Activated naive CD4-positive, alpha-beta T cell treated with anti-CD3 and anti-CD28 coated beads, Interleukin-2, amount 50 U/mL, for 16 hours (primary cell): Measurements from ENCODE around the gene EFCAB6.

Experiments
- DNase-seq: peaks from one replicate; pipeline ENCODE4 v3.0.0-alpha.2; 2020

The EFCAB6 gene

DNA sequence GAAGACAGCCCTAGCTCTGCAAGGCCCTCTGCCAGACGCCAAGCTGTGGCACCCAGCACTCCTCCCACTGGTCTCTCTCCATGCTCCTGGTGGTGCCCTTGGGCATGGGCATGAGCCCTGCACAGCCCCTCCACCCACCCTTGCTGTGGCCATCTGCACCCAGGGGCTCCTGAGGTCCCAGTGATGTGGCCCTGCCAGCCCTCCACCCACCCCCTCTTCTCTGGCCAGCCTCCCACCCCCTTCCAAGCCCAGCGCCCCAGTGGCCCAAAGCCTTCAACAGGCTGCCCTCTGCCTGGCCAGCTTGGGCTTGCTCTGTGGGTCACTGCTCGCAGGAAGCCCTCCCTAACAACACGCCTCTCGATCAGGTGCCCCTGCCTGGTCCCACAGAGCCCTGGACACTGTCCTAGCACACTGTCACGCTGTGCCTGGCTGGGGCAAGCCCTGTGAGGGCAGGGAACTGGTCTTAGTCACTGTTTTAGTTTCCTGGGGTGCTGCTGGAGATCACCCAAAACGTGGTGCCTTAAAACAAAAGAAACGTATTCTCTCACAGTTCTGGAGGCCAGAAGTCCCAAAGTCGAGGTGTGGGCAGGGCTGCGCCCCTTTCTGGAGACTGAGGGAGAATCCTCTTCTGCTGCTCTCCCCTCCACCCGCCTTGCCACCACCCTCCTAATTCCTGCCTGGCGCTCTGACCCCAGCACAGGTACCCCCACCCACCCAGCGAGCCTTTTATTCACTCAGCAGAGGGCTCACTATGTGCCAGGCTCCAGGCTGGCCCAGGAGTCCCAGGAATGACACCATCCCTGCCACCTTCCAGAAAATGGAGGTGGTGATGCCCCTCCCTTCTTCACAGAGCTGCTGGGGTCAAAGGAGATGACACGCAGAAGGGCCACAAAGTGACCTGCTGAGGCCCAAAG lies 35.5 kb upstream of the EFCAB6 start:
- DNase-seq: no peak

DNA sequence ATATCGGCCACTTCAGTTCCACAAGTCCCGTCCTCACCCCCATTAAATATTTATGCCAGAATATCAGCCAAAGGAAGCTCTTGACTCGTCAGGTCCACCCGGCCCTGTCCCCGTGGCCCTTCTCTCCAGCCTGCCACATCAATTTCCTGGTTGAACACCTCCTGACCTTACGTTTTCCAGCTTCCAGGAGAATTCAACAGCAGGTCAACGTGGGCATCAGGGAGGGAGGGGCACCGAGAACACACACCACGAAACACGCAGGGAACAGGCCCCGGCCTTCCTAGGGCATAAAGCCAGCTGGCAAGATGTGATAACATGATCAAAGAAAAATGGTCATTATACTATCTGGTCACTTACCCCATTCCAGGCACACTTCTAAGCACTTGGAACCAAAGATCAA lies 34.9 kb upstream of the EFCAB6 start:
- DNase-seq: no peak

DNA sequence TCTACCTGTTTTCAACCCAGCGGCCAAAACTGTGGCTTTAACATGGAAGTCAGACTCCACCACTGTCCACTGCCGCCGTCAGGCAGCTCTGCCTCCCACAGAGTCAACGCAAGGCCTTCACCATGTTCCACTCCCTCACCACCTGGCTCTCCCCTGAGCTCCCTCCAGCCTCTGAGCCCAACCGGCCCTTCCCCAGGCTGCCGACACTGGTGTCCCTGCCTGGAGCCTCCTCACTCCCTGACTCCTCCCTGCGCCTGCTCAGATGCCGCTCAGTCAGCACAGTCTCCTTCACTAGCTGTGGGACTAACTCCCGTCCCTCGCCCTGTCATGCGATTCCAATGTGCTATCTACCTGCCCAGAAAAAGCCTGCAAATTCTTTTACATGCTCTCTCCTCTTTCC lies 33.9 kb upstream of the EFCAB6 start:
- no peak for DNase-seq

DNA sequence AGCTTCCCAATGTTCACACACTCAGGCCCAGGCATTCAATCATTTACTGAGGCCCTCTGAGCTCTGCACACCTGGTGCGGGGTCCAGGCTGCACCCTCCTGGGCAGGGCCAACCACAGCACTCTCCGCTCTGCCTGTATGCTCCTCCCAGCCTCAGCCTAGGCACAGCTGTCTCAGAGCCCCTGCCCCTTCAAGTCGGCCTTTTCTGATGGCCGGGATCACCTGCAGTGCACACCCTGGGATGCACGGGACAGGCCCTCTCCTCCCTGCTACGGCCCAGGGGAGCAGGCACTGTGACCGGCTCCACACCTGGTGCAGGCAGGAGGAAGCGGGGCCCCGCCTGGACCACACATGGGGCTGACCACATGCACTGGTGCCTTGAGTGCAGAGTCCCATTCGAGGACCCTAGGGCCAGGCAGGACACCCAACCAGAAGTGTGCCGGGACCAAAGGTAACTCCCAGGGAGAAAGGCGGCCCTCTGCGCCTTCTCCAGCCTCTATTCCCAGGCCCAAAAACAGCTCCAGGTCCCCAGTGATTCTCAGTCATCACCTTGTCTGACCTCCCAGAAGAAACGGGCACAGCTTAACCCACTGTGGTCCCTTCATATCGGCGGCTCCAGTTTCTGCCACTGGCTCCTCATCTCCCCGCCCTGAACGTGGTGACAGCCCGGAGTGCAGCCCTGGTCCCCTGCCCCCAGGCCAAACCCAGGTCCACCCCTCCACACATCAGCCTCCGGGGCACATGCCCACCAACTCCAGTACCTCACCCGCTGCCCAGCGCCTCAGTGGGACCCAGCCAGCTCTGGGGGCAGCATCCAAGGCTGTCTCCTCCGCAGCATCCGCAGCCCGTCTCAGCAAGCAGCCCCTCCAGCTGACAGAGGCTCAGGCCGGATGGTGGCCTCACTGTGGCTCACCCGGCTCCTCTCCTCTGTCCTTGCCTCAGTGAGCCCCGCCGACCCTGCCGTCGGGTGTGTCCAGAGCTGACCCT lies 32.7 kb upstream of the EFCAB6 start:
- no peak for DNase-seq

DNA sequence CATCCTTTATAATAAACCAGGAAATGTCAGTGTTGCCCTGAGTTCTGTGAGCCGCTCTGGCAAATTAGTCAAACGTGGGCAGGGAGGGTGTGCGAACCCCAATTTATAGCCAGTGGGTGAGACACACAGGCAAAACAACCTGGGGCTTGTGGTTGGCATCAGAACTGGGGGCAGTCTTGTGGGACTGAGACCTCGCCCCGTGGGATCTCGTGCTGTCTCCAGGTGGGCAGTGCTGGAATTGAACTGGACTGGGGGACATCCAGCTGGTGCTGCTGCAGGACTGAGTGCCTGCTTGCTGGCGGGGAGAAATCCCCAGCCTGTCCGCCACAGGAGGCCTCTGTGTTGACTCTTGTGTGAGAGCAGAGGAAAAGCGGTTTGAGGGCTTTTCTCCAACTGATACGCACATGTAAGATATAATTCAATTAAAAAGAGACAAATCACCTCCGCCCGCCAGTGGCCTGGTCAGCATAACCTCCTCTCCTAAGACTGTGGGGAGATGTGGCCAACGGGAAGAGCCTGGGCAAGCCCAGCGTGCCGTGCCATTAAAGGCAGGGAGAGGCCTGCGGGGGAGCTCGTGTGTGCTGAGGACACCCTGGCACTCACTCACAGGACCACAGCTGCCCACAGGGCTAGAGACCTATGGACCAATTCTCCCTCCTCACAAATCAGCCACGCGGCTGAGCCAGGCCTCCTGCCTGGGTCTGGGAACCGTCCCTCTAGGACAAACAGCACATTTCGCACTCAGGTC lies 31.9 kb upstream of the EFCAB6 start:
- no peak for DNase-seq

DNA sequence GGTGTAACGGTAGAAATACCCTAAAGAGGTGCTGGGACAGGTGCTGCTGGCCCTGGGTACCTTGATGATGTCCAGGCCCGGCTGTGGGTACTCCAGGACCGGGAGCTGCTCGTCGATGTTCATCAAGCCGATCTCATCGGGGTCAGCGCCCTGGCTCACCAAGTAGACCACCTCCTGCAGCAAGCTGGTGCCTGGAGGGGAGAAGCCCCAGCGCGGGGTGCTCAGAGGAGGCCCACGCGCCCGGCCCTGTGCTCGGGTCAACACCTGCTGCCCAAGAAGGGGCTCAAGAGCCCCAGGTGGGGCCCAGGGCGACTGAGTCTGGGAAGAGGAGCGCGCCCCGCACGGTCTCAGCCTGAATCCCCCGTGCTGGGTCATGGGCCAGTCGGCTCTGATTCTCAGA lies 29.6 kb upstream of the EFCAB6 start:
- no peak for DNase-seq

DNA sequence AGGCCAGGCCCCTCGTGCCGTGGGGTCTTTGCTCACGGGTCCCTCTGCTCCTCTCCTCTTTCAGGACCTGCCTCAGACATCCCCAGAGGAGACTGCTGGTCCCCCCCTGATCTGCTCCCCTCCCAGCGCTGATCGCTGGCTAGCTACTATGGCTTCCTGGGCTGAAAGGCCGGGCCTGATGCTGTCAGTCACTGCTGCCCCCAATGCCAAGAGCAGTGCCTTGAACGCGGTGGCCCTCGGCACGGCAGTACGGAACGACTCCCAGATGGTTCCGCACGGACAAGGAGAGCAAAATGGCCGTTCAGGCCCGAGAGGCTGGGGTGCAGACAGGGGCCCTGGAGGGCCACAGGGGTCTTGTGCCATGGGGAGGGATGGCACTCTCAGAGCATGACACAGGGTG lies 28.7 kb upstream of the EFCAB6 start:
- DNase-seq: no peak

DNA sequence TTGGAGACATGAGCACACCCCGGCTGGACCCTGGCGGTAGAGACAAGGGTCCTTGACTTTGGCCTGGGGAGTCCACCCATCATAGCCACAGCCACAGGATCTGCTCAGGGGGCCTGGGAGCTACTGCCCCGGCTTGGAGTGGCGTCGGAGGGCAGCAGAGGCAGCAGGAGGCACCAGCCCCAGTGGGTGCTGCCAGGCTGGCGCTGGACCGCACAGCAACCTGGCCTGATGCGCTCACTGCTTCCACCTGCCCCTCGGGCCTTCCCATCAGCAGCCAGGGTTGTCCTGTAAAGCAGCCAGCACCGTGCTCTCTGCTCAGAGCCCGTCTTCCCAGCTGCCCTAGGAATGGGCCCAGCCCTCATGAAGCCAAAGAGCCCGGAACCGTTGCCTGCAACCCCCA lies 28.3 kb upstream of the EFCAB6 start:
- DNase-seq: no peak

DNA sequence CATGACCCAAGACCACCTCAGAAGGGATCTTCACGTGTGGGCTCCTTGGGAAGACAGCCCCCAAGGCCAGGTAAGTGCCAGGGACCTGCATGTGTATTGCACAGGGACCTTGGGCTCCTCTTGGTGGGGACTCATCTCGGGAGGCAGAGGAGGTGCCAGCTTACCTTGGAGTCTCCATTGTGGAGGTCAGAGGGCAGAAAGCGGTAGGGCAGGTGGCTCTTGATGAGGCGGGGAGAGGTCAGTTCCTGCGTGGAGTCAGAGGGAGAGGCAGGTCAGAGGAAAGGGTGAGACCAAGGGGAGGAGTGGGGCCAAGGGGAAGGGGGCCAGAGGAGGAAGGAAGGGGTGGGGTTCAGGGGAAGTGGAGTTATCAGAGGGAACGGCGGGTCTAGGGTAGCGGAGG lies 27.7 kb upstream of the EFCAB6 start:
- no peak for DNase-seq

DNA sequence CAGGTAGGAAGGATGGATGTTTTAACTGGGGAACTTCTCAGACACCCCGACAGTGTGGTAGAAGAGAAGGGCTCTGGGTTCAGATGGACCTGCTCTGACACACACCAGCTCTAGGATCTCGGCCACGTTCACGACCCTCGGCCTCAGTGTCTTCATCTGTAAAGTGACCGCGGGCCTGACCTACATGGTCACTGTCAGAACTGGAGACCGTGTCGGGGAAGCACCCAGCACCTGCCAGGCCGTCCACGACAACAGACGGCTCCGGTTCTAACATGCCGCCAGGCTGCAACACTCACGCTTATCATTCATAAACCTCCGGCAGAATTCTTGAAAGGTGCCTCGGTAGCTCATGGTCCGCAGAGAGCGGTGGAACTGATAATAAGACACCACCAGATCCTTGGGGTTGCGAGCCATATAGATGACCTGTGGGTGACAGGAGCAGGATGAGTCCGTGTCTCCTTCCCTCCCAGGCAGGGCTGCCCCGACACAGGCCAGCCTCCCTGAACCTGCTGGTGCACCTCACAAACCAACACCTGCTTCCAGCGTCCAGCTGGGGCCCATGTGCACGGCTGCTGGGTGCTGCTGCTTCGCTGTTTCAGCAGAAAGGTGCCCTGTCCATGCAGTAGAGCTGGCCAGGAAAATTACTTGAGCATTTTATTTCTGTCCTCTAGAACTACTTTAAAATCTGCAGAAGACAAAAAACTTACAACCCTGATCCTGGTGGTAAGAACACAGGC lies 26.6 kb upstream of the EFCAB6 start:
- DNase-seq: no peak

DNA sequence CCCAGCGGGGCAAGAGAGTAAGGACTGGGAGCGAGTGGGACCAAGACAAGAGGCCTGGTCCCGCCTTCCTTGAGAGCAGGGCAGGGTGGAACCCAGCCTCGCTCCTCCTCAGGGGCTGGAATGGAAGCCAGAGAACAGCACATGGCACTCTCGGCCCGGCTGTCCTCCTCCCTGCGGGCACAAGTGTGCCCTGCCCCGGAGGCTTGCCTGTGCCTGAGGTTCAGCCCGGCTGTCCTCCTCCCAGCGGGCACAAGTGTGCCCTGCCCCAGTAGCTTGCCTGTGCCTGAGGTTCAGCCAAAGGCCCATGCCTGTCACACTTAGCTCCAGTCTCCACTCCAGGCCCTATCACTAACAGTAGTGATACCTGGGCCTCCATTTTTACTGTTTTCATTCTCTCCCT lies 26.1 kb upstream of the EFCAB6 start:
- DNase-seq: no peak

DNA sequence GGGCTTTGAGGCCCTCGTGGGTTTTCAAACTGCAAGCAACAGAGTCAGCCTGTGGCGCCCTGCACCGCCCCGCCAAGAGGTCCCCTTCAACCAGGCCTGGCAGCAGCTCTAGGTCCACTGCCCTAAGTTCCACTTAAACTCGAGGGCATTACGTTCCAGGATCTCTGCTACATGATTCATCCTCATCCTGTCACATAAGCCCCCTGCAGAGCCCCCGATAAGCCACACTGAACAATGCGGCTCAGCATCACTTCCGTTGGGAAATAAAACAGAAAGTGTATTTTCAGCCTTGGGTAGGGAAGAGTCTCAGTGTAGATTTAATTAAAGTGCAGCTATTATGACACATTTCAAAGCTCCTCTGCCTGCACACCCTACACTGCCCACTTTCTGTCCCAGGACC lies 25.6 kb upstream of the EFCAB6 start:
- no peak for DNase-seq

DNA sequence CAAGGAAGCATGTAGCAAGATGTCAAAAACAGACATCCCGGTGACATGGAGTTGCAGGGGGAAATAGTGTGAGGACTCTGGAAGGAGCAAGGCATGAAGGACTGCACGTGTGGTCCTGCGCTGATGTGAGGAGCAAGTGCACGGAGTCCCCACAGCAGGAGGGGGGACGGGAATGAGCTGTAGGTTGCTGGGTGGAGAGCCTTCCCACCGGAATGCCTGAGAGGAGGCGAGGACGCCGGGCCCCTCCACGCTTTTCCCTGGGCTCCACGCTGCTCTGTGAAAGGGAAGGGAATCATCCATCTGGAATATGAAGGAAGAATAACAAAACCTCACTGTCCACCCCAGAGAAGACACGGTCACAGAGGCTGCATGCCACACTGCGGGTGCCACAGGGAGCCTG lies 23.6 kb upstream of the EFCAB6 start:
- no peak for DNase-seq

DNA sequence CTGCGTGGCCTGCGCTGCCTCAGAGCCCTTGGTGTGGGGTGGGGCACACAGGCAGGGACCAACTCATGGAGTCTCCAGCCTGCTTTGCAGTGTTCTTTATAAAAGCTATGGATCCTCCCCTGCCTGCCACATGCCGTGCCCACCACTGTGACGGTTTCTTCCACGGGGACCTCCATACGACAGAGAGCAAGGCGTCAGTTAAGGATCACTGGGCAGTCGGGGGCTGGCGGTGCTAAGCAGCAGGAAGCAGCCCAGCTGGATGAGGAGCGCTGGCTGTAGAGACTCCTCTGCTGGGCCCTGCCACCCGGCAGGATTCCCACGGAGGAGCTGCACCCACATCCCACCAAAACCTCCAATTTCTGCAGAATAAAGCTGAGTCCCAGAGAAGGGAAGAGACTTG lies 23.1 kb upstream of the EFCAB6 start:
- DNase-seq: no peak

DNA sequence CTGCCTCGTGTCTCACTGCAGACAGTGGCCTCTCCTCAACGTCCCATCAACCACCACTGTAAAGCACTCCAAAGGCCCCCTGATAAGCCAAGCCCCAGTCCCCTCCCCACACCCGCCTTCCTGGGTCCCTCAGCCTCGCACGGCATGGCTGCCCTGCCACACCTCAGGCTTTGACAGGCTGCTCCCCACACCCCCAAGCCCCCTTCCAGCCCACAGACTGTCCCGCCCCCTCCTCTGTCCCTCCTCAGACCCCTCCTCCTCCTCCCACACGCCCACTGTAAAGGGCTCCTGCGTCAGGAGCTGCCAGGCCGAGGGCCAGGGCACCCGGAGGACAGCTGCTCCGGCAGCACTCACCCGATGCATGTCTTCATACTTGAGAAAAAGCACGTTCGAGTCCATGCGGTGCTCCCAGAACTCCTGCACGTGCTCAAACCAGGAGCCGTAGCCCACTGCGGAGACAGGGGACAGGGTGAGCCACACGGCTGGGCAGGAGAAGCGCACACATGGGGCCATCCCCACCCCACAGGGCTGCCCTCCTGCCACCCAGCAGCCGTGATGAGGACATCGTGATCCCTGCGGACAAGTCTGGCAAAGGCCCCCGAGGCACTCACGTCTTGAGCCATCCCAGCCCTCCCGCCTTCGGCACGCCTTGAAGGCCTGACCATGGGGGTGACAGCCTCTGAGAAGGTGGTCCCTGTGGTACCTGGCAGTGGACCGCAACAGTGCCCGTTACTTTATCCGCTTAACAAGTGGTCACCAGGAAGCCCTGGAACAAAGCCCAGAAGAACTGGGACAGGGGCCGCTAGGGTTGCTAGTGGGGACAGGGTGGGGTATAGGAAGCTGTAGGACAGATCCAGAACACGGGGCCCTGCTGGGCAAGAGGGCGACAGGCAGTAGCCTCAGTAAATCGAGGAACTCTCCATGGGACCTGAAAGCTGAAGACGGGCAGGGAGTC lies 21.5 kb upstream of the EFCAB6 start:
- no peak for DNase-seq

DNA sequence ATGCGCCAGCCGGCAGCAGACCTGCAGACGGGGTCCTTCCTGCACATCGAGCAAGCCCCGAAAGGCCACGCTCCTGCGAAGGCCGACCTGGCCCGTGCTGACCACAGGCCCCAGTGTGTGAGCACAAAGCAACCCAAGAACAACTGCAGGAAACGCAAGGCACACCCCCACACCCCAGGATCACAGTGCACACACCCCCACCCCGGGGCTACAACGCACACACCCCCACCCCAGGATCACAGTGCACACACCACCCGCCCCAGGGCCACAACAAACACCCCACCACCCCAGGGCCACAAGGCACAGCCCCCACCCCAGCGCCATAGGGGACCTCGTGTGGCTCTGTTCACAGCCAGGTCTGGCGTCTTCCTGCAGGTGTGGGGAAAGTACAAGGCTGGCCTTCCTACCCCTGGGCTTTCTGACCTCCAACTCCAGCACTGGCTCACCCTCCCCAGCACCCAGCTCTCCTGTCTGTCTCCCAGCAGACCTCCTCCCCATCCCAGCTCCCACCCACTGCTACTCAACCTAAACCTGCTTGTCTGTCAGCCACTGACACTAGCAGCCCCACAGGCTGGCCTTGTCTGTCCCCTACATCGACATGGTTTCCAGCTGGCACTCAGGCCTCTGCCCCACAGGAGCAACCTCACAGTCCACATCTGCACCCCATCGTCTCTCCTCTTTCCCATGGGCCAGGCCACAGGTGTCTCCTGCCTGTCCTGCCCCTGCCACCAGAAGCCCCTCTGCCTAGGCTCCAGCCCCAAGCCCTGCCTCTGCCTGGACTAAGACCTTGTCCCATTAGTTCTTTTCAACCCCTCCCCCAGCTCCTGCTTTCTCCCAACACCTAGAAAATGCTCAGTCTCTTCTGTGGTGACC lies 20.5 kb upstream of the EFCAB6 start:
- no peak for DNase-seq

DNA sequence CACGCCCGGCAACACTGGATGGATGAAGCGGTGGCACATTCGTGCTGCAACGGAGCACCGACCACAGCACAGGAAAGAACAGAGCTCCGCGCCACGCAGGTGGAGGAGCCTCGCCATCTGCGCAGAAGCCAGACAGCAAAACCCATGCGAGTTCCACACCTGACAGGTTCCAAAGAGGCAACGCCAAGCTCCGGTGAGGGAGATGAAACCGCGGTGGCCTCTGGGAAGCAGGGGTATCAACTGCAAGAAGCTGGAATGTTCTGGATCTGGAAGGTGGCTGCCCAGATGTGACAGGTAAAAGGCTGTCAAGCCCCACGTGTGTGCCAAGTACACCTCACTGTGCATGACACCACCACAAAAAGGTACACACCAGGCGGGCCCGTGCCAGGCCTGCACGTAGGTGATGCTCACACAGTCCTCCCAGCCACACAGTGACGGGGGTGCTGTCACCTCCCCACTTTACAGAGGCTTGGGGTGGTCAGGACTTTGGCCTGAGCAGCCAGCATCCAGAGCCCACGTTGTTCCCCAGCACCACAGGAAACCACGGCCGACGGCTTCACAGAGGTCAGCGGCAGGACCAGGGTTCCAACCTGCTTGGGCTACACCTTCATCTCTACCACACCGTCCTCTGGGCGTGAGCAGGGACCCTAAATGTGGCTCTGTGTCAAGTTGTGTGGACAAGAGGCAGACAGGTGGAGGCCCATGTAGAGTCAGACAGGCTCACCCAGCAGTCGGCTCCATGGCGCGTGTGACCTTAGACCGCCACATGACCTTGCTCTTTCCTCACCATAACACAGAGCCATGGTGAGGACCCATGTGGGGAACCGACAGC lies 19.7 kb upstream of the EFCAB6 start:
- no peak for DNase-seq

DNA sequence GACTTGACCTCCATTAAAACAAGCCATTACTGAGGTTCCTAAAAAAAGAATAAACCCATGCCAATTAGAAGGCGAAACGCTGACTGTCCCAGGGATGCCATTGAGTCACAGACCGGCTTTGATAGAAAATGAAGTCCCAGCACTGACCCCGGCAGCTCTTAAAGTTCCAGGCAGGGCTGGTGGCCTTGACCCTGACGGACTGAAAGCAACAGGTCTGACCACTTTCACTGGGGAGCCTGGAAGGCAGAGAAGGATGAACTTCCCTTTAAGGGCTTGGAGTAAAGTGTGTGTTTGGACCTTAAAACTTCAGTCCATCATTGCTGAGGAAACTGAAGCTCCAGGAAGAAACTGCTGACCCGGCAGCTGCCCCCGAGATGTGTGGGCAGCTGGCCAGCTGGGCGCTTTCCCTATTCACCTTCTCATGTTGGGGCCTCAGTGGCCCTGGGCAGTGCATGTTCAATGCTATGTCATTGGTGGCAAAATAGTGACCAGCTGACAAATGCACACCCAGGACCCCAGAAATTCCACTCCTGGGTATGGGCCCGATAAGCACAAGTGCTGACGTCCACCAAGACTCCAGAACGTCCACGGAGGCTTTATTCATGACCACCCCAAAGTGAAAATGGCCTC lies 18.9 kb upstream of the EFCAB6 start:
- DNase-seq: no peak
